Brain microvascular endothelial cell (primary cell): Measurements from ENCODE around the gene C1orf35.

ENCODE experiments used
- DNase-seq: peaks from one replicate; pipeline ENCODE4 v3.0.0-alpha.2; 2020
- H3K27ac ChIP-seq: fragments of 250-450 bp; sonication (Bioruptor Pico); 2 replicates; pipeline ENCODE4 v1.5.1; 2020; ENCODE audit warnings: mild to moderate bottlenecking, moderate library complexity
- H3K27me3 ChIP-seq: fragments of 250-450 bp; sonication (Bioruptor Pico); replicated peaks from 2 replicates; pipeline ENCODE4 v1.5.1; 2020; ENCODE audit warnings: mild to moderate bottlenecking
- H3K36me3 ChIP-seq: fragments of 250-450 bp; sonication (Bioruptor Pico); replicated peaks from 2 replicates; pipeline ENCODE4 v1.5.1; 2020; ENCODE audit warnings: mild to moderate bottlenecking
- H3K4me3 ChIP-seq: 2 replicates; pipeline ENCODE4 v1.5.1; 2011; ENCODE audit warnings: low read depth, mild to moderate bottlenecking, control low read depth, low read length, moderate library complexity
- in situ Hi-C: cut with HindIII; loops from 2 replicates; pipeline ENCODE4 v1.10.0; 2017; ENCODE audit warnings: low sequenced_read_pairs, low pct_ligation_motif_present
- TF ChIP-seq, protein P1 (sequence below): IDR thresholded peaks from 2 replicates; pipeline ENCODE4 v1.5.1; 2011; ENCODE audit warnings: low read depth, mild to moderate bottlenecking, moderate library complexity, low read length, control low read depth, inconsistent platforms; ENCODE audit errors: missing control alignments

The C1orf35 gene

DNA sequence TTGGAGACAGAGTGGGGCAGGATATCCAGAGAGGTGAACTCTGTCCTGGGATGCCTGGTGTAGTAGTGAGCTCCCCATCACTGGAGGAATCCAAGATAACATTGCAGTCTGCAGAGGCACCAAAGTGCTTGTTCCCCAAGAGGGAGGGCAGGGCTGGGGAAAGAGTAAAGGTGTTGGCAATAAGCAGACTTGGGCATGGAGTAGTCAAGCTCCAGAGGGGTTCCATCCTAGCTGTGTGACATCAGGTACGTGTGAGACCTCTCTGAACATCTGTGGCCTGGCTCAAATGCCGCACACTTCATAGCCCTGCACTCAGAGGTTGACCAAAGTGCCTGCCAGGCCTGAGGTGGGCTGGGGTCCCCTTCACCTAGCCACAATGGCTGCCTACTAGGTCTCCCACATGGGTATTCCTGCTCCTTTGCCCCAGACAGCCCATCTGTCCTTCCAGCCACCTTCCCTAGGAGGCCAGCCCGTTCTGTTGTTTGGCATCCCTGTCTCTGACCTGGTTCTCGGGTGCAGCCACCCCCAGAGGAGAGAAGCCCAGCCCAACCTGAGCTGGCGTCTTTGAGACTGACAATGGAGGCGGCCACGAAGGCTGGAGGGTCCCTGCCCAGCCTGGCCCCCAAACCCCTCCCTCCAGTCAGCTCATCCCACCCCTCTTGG is 23.4 kb downstream of the C1orf35 start:
- in situ Hi-C loops, result no loop called here
- H3K27ac ChIP-seq, result no peak overlapping the region
- peaks cover 8% of the 10 kb centered on the region for H3K36me3 ChIP-seq
- no peak overlapping the region for H3K4me3 ChIP-seq
- no peaks in the 10 kb centered on the region for H3K27me3 ChIP-seq
- TF ChIP-seq, protein P1, sequence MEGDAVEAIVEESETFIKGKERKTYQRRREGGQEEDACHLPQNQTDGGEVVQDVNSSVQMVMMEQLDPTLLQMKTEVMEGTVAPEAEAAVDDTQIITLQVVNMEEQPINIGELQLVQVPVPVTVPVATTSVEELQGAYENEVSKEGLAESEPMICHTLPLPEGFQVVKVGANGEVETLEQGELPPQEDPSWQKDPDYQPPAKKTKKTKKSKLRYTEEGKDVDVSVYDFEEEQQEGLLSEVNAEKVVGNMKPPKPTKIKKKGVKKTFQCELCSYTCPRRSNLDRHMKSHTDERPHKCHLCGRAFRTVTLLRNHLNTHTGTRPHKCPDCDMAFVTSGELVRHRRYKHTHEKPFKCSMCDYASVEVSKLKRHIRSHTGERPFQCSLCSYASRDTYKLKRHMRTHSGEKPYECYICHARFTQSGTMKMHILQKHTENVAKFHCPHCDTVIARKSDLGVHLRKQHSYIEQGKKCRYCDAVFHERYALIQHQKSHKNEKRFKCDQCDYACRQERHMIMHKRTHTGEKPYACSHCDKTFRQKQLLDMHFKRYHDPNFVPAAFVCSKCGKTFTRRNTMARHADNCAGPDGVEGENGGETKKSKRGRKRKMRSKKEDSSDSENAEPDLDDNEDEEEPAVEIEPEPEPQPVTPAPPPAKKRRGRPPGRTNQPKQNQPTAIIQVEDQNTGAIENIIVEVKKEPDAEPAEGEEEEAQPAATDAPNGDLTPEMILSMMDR, result no peak
- no peak for DNase-seq

DNA sequence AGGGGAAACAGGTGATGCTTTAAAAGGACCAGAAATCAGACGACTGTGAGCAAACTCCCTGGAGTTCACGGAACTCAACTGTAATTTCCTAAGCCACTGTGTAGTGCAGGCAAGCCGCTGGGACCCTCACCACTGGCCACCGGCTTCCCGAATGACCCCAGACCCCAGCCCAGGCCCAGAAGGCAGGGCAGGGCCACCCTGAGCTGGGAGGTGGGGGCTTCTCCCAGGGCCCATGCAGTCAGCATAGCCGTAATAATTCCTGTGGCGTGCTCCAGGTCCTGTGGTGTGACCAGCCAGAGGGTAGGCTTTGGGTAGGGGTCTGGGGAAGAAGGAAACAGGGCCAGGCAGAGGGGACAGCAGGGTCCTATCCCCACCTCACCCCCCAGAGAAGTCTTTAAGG is 24.1 kb downstream of the C1orf35 start:
- Histone ChIP-seq H3K27ac (no peak overlapping the region), H3K27me3 (no peaks in the 10 kb centered on the region), H3K36me3 (peaks cover 8% of the 10 kb centered on the region), H3K4me3 (no peak overlapping the region)
- TF ChIP-seq, protein P1, result no peak
- in situ Hi-C loops, result no loop called here
- no peak for DNase-seq

DNA sequence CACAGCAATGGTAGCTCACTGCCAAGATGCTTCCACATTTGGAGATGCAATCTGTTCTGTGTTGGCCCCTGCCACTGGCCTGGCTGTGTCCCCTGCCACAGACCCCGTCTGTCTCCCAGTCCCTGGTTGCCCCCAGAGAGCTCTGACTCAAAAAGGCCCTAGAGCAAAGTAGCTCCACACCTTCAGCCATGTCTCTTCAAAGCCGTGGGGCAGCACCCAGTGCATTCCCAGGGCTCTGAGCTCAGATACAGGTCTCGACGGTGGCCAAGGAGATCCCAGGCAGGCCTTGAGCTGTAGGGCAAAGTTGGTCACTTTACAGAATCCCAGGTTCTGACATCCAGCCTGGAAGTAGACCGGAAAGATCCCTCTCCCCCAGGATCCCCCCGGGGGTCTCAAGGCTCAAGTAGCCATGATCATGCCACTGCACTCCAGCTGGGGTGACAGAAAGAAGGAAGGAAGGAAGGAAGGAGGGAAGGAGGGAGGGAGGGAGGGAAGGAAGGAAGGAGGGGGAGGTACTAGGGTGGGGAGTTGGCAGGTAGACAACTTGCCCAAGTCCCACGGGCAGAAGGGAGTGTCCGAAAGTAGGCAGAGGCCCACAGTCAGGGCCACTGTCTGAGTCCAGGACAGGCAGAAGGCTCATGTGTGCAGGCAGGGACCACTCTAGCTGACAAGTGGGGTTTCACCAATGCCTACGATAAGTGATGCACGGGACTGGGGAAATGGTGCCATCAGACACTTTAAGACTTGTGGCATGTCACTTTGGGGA is 25.4 kb downstream of the C1orf35 start:
- Histone ChIP-seq H3K27ac (no peak overlapping the region), H3K4me3 (no peak overlapping the region), H3K27me3 (no peaks in the 10 kb centered on the region), H3K36me3 (peaks cover 2% of the 10 kb centered on the region)
- in situ Hi-C loops, result no loop called here
- DNase-seq, result no peak
- TF ChIP-seq, protein P1, result no peak

DNA sequence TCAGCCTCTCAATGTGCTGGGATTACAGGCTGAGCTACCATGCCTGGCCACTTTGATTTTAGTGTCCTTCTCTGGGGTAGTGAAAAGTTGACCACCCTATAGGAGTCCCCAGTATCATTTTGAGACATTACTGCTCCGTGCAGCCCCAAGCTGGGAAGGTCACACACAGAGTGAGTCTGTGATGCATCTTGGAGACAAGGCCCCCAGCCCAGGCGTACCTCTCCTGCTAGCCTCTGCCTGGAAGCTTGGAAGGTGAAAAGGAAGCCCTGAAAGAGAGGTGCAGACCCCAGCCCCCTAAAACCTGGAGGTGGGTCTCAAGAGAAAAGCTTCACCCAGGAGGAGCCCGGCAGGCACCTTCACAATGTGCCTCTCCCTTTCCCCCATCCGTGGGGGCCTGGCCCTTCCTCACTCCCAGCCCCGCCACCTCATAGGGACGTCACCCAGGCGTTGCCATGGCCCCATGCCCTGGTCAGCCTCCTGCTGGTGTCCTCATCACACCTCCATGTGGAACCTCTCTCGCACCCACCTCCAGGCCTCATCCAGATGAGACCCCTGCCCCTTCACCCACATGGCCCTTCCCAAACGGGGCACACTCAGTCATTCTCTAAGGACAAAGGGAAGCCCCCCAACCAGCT is 26.2 kb downstream of the C1orf35 start:
- no peaks in the 10 kb centered on the region for H3K36me3 ChIP-seq
- no peak for DNase-seq
- no peak overlapping the region for H3K4me3 ChIP-seq
- H3K27me3 ChIP-seq, result no peaks in the 10 kb centered on the region
- in situ Hi-C loops, result no loop called here
- no peak overlapping the region for H3K27ac ChIP-seq
- TF ChIP-seq, protein P1, result no peak

DNA sequence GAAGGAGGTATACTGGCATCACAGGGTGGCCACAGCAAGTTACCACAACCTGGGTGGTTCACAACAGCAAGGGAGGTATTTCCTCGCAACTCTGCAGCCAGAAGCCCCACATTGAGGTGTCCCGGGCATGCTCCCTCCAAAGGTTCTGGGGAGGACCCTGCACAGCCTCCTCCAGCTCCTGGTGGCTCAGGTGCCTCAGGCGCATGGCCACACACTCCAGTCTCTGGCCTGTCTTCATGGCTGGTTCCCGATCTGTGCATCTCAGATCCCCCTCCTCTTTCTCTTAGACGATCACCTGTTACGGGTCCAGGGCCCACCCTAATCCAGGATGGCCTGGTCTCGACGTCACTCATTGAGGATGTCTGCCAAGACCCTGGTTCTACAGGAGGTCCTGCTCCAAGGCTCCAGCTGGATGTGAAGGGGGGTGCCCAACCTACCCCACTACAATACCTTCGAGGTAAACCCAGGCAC is 27.3 kb downstream of the C1orf35 start:
- no peak for DNase-seq
- Histone ChIP-seq H3K36me3 (no peaks in the 10 kb centered on the region), H3K4me3 (no peak overlapping the region), H3K27me3 (no peaks in the 10 kb centered on the region), H3K27ac (no peak overlapping the region)
- TF ChIP-seq, protein P1, result no peak
- in situ Hi-C loops, result no loop called here
